ENCODE measurements around the gene ADSL. TPM values are rescaled to one million over a fixed set of nuclear protein-coding genes. Genes with fewer than 3 reads are reported as not detected.

Gene ADSL
- total RNA-seq, 4 donors from 2014 or later = 32.2 to 163 (median 37.4) TPM

- H3K27ac ChIP-seq = peak overlapping the region; percentile 79 to 94 (median 88)
- peaks cover 0 to 20% (median 13%) of the 10 kb centered on the region in 4 donors for H3K4me1 ChIP-seq
- no peaks in the 10 kb centered on the region for H3K27me3 ChIP-seq
- H3K9me3 ChIP-seq = no peaks in the 10 kb centered on the region
- TF ChIP-seq CTCF (IDR thresholded peaks at IDR 0.05) = no peak
- TF ChIP-seq POLR2A (IDR thresholded peaks at IDR 0.05) = no peak
- peaks cover 0 to 17% (median 0%) of the 10 kb centered on the region in 3 donors for H3K36me3 ChIP-seq
- peak; percentile 55 to 76 (median 71) for DNase-seq
- H3K4me3 ChIP-seq = peak overlapping the region; percentile 61 to 87 (median 76)
Measured at GRCh38 chr22:40345815-40346184, 500 bp upstream of the ADSL start.

GRCh38 chr22:40347300-40347699 lies 1.0 kb downstream of the ADSL start:
- H3K36me3 ChIP-seq = peaks cover 0 to 32% (median 0%) of the 10 kb centered on the region in 3 donors
- H3K4me1 ChIP-seq = peaks cover 0 to 20% (median 13%) of the 10 kb centered on the region in 4 donors
- H3K27me3 ChIP-seq = no peaks in the 10 kb centered on the region
- TF ChIP-seq CTCF (IDR thresholded peaks at IDR 0.05) (no peak), POLR2A (IDR thresholded peaks at IDR 0.05) (no peak)
- peak overlapping the region; percentile 61 to 87 (median 76) for H3K4me3 ChIP-seq
- DNase-seq = no peak
- no peaks in the 10 kb centered on the region for H3K9me3 ChIP-seq
- H3K27ac ChIP-seq = peak overlapping the region; percentile 79 to 94 (median 88)

- Histone ChIP-seq H3K9me3 (no peaks in the 10 kb centered on the region), H3K27ac (peak overlapping the region in 1 of 4 donors; percentile 94), H3K4me3 (no peak overlapping the region), H3K36me3 (peaks cover 0 to 41% (median 0%) of the 10 kb centered on the region in 3 donors), H3K4me1 (peaks cover 0 to 20% (median 13%) of the 10 kb centered on the region in 4 donors), H3K27me3 (no peaks in the 10 kb centered on the region)
- TF ChIP-seq CTCF (IDR thresholded peaks at IDR 0.05) = peak; percentile 21 to 76 (median 67)
- no peak for TF ChIP-seq POLR2A (IDR thresholded peaks at IDR 0.05)
- DNase-seq = peak in 2 of 3 donors; percentile 58 to 82
Measured at GRCh38 chr22:40348025-40348658, 1.8 kb downstream of the ADSL start.

- peaks cover 0 to 77% (median 0%) of the 10 kb centered on the region in 3 donors for H3K36me3 ChIP-seq
- H3K4me3 ChIP-seq = no peak overlapping the region
- H3K27me3 ChIP-seq = no peaks in the 10 kb centered on the region
- H3K27ac ChIP-seq = no peak overlapping the region
- DNase-seq = no peak
- no peaks in the 10 kb centered on the region for H3K9me3 ChIP-seq
- TF ChIP-seq POLR2A (IDR thresholded peaks at IDR 0.05) (no peak), CTCF (IDR thresholded peaks at IDR 0.05) (no peak)
- H3K4me1 ChIP-seq = peaks cover 0 to 12% (median 5%) of the 10 kb centered on the region in 4 donors
Measured at GRCh38 chr22:40352763-40353162, 6.5 kb downstream of the ADSL start.

GRCh38 chr22:40361100-40361499 lies 14.8 kb downstream of the ADSL start:
- DNase-seq = no peak
- TF ChIP-seq POLR2A (IDR thresholded peaks at IDR 0.05) (no peak), CTCF (IDR thresholded peaks at IDR 0.05) (no peak)
- H3K9me3 ChIP-seq = no peaks in the 10 kb centered on the region
- H3K36me3 ChIP-seq = peaks cover 3 to 93% (median 4%) of the 10 kb centered on the region in 3 donors
- H3K27ac ChIP-seq = no peak overlapping the region
- no peaks in the 10 kb centered on the region for H3K4me1 ChIP-seq
- H3K4me3 ChIP-seq = no peak overlapping the region
- H3K27me3 ChIP-seq = no peaks in the 10 kb centered on the region
